ENCODE measurements around the gene CACNA2D3.

GRCh38 chr3:55014081-55014480, 891.7 kb downstream of the CACNA2D3 start:
- TF ChIP-seq CTCF (IDR thresholded peaks at IDR 0.05) (no peak), POLR2A (IDR thresholded peaks at IDR 0.05) (no peak)
